Fibroblast of villous mesenchyme (primary cell): ENCODE data around the gene ABI3BP. TPM values are rescaled to one million over a fixed set of nuclear protein-coding genes. Genes with fewer than 3 reads are reported as not detected.

Experiments used
- DNase-seq: peaks from one replicate; pipeline ENCODE4 v3.0.0-alpha.2; 2010; ENCODE audit warnings: low read depth
- H3K4me3 ChIP-seq: 2 replicates; pipeline ENCODE4 v1.5.1; 2011; ENCODE audit warnings: low read depth, mild to moderate bottlenecking, low read length
- total RNA-seq: library from RNA; depleted of rRNA; stranded (reverse); fragments of >200 nt; gene quantifications from 2 replicates; pipeline ENCODE4 v1.2.3, GENCODE V29; 2012
- TF ChIP-seq, protein P1 (sequence below): IDR thresholded peaks from 2 replicates; pipeline ENCODE4 v1.5.1; 2012; ENCODE audit warnings: low read depth, mild to moderate bottlenecking, low read length; ENCODE audit not compliant: insufficient read depth

Gene ABI3BP
- total RNA-seq, 1 donor = 7.8 TPM

- no peak for DNase-seq
Measured at GRCh38 chr3:100873611-100874010, 119.6 kb downstream of the ABI3BP start.

DNA sequence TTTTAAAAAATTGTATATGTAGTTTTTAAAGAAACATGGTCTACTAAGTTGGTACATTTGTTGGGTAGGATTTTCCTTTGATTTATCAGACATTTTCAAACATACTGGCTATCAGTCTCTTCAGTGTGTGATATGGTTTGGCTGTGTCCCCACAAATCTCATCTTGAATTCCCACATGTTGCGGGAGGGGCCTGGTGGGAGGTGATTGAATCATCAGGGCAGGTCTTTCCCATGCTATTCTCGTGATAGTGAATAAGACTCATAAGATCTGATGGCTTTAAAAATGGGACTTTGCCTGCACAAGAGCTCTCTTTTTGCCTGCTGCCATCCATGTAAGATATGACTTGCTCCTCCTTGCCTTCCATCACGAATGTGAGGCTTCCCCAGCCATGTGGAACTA is 121.9 kb downstream of the ABI3BP start:
- H3K4me3 ChIP-seq = no peak overlapping the region
- no peak for DNase-seq
- TF ChIP-seq, protein P1, sequence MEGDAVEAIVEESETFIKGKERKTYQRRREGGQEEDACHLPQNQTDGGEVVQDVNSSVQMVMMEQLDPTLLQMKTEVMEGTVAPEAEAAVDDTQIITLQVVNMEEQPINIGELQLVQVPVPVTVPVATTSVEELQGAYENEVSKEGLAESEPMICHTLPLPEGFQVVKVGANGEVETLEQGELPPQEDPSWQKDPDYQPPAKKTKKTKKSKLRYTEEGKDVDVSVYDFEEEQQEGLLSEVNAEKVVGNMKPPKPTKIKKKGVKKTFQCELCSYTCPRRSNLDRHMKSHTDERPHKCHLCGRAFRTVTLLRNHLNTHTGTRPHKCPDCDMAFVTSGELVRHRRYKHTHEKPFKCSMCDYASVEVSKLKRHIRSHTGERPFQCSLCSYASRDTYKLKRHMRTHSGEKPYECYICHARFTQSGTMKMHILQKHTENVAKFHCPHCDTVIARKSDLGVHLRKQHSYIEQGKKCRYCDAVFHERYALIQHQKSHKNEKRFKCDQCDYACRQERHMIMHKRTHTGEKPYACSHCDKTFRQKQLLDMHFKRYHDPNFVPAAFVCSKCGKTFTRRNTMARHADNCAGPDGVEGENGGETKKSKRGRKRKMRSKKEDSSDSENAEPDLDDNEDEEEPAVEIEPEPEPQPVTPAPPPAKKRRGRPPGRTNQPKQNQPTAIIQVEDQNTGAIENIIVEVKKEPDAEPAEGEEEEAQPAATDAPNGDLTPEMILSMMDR = no peak

More at GRCh38 chr3:100873611-100874010, 119.6 kb downstream of the ABI3BP start:
- H3K4me3 ChIP-seq = no peak overlapping the region
- TF ChIP-seq, protein P1 = no peak

DNA sequence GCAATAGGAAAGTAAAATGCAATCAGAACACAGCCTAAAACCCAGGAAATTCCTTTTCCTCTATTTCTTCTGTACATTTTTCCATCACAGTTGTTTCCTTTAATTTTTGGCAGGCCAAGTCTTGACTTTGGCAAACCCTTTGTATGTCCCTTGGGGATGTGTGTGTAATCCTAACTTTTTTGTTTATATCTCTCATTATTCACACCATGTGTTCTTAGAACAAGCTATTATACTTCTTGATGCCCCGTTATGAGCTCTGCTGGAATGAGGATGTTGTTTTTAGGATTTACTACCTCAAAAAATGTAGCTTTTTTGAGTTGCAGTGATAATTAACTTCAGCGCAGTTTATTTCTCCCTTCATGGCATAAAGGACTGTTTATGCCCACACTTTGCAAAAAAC is 123.4 kb downstream of the ABI3BP start:
- H3K4me3 ChIP-seq = no peak overlapping the region
- TF ChIP-seq, protein P1 = no peak
- DNase-seq = peak; percentile 38

DNA sequence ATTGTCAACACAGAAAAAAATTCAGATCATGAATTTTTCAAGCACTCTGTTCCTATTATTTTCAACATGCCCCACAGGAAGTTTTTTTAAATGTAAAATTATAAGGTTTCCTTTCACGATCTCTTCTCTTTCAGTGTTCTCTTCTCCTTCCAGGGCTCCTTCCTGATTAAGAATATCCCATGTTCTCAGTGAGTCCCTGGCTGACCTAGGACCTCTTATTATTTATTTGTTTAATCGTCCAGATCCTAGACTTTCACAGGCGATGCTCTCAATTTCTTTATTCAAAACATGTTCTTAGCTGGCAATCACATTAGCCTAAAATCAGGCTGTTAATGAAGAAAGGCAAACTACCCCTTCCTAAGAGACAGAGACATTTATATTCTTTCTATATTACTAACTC is 124.3 kb downstream of the ABI3BP start:
- no peak for DNase-seq

GRCh38 chr3:100868096-100868495 is 125.1 kb downstream of the ABI3BP start:
- no peak overlapping the region for H3K4me3 ChIP-seq
- DNase-seq = no peak
- TF ChIP-seq, protein P1 = no peak

More for the DNA sequence above, 124.3 kb downstream of the ABI3BP start:
- TF ChIP-seq, protein P1 = no peak
- no peak overlapping the region for H3K4me3 ChIP-seq

GRCh38 chr3:100865442-100865841 is 127.8 kb downstream of the ABI3BP start:
- TF ChIP-seq, protein P1 = no peak
- DNase-seq = no peak
- no peak overlapping the region for H3K4me3 ChIP-seq
